DND-41 (cell line): Measurements from ENCODE around the gene RASSF8.

Experiments
- CTCF ChIP-seq: IDR thresholded peaks from 2 replicates; pipeline ENCODE4 v1.5.1; 2012; ENCODE audit warnings: borderline replicate concordance, low read length, moderate library complexity, mild to moderate bottlenecking; ENCODE audit not compliant: poor library complexity, severe bottlenecking; ENCODE audit errors: extremely low read depth
- EZH2 ChIP-seq: IDR thresholded peaks from 3 replicates; pipeline ENCODE4 v1.6.1; 2012; ENCODE audit warnings: borderline replicate concordance, low read depth, mild to moderate bottlenecking, moderate library complexity, low read length, inconsistent platforms; ENCODE audit not compliant: severe bottlenecking

- TF ChIP-seq EZH2 (no peak), CTCF (no peak)
These were observed 8.0 kb upstream of the RASSF8 start for GRCh38 chr12:25950329-25951115.
